Gastrocnemius medialis (tissue), 4 donors: ENCODE measurements around the gene GGACT. TPM values are rescaled to one million over a fixed set of nuclear protein-coding genes. Genes with fewer than 3 reads are reported as not detected.

Source experiments
- ATAC-seq, 2 donors: fragments of 150-250 bp; one replicate each; pipeline ENCODE4 v1.9.1; 2016
- DNase-seq, 2 donors: peaks; one replicate each; pipeline ENCODE4 v3.0.0-alpha.2; 2019
- H3K27ac ChIP-seq, 4 donors: fragments of 200-600 bp; sonication (generic); 1 replicate in 1 of 4; 2 replicates in 3 of 4; pipeline ENCODE4 v1.5.1; 2016 to 2018; ENCODE audit warnings: mild to moderate bottlenecking in 2 of 4, moderate library complexity in 1 of 4
- H3K27me3 ChIP-seq, 3 donors: fragments of 200-600 bp; sonication (generic) in 2 of 3; 1 replicate in 1 of 3; 2 replicates in 2 of 3; pipeline versions ENCODE4 v1.5.1 to v1.6.0; 2016 to 2019; ENCODE audit warnings: mild to moderate bottlenecking in 1 of 3, moderate library complexity in 1 of 3
- H3K36me3 ChIP-seq, 2 donors: fragments of 200-600 bp; sonication (generic) in 1 of 2; one replicate each; pipeline ENCODE4 v1.5.1; 2017 to 2018
- H3K4me1 ChIP-seq, 2 donors: fragments of 200-600 bp; sonication (generic) in 1 of 2; one replicate each; pipeline ENCODE4 v1.5.1; 2016 to 2017; ENCODE audit warnings: mild to moderate bottlenecking in 2 of 2
- H3K4me3 ChIP-seq, 4 donors: fragments of 200-600 bp; sonication (generic) in 3 of 4; 1 replicate in 1 of 4; 2 replicates in 3 of 4; pipeline ENCODE4 v1.5.1; 2016 to 2019; ENCODE audit warnings: mild to moderate bottlenecking in 2 of 4
- H3K9me3 ChIP-seq, 3 donors: fragments of 200-600 bp; sonication (generic) in 2 of 3; 1 replicate in 1 of 3; 2 replicates in 2 of 3; pipeline ENCODE4 v1.5.1; 2016 to 2019
- POLR2A ChIP-seq, 2 donors: fragments of 450-650 bp; IDR thresholded peaks; one replicate each; pipeline ENCODE4 v1.6.1; 2017; ENCODE audit warnings: antibody characterized with exemption in 2 of 2, mild to moderate bottlenecking in 2 of 2, moderate library complexity in 2 of 2
- in situ Hi-C, 4 donors: fragments of 200-750 bp; cut with MboI; loops; one replicate each; pipeline versions ENCODE4 v1.15.0 to v1.8.0; 2017; ENCODE audit warnings: low sequenced_read_pairs in 4 of 4
- intact Hi-C: fragments of 100-400 bp; cut with DNase I; formaldehyde crosslinking; loops from one replicate; pipeline ENCODE4 v1.15.1; 2023; ENCODE audit warnings: low total_unique reads
- total RNA-seq, 4 donors: library from RNA; depleted of rRNA; stranded (reverse); fragments of >200 nt; gene quantifications; one replicate each; pipeline versions ENCODE4 v1.1.0 to v1.2.3, GENCODE V29; 2016
- TF ChIP-seq, protein P1 (sequence below), 5 experiments: fragments of 450-650 bp in 3 of 5; fragments of 200-600 bp in 2 of 5; sonication (generic) in 2 of 5; IDR thresholded peaks in 4 of 5; conservative IDR thresholded peaks in 1 of 5; 1 replicate in 4 of 5; 2 replicates in 1 of 5; pipeline ENCODE4 v1.5.1; 2016 to 2019; ENCODE audit warnings: antibody characterized with exemption in 5 of 5, mild to moderate bottlenecking in 3 of 5, moderate library complexity in 3 of 5

GGACT gene
- total RNA-seq, 4 donors from 2014 or later: 0.56 to 1.5 (median 0.83) TPM

DNA sequence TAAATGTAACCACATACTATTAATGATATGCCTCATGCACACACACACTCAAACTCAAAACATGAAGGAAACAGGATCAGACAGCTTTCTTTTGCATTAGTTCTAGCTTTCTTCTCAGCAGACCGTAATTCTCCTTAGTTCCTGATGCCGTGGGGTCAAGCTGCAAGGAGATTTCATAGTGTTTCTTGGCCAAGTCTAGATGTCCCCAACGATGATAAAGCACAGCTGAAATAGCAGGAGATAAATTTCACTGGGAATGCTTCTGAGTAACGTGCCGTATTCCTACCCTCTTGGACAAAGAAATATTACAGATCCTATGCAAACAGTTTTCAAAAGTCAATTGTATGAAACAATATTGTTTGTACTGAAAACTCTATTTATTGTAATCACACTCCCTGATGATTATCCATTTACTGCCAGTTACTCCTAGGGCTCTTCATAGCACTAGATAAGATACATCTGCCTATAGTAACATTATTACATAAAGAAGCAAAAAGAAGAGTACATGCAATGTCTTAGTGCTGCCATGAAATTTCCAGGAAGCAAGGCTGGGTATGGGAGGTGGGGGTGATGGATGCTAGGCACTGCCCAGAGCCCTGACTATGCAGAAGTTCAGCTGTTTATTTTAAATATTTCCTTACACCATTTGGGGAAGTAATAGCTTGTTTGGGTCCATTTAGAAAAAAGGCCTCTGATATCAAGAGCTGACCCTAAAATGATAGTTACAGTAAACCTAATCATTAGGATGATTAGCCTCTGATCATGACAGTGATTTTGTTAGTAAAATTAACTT, 16.5 kb upstream of the GGACT start:
- Histone ChIP-seq H3K9me3 (no peaks in the 10 kb centered on the region), H3K4me1 (no peaks in the 10 kb centered on the region), H3K4me3 (no peak overlapping the region), H3K27me3 (no peaks in the 10 kb centered on the region), H3K27ac (no peak overlapping the region), H3K36me3 (peaks cover 0 to 3% of the 10 kb centered on the region in 2 donors)
- intact Hi-C loops: no loop called here
- TF ChIP-seq POLR2A (IDR thresholded peaks at IDR 0.05): no peak
- TF ChIP-seq, protein P1, sequence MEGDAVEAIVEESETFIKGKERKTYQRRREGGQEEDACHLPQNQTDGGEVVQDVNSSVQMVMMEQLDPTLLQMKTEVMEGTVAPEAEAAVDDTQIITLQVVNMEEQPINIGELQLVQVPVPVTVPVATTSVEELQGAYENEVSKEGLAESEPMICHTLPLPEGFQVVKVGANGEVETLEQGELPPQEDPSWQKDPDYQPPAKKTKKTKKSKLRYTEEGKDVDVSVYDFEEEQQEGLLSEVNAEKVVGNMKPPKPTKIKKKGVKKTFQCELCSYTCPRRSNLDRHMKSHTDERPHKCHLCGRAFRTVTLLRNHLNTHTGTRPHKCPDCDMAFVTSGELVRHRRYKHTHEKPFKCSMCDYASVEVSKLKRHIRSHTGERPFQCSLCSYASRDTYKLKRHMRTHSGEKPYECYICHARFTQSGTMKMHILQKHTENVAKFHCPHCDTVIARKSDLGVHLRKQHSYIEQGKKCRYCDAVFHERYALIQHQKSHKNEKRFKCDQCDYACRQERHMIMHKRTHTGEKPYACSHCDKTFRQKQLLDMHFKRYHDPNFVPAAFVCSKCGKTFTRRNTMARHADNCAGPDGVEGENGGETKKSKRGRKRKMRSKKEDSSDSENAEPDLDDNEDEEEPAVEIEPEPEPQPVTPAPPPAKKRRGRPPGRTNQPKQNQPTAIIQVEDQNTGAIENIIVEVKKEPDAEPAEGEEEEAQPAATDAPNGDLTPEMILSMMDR (IDR thresholded peaks at IDR 0.05 in 4 of 5, conservative IDR thresholded peaks at IDR 0.05 in 1 of 5): no peak
- in situ Hi-C loops: no loop called here
- no peak for ATAC-seq
- no peak for DNase-seq

DNA sequence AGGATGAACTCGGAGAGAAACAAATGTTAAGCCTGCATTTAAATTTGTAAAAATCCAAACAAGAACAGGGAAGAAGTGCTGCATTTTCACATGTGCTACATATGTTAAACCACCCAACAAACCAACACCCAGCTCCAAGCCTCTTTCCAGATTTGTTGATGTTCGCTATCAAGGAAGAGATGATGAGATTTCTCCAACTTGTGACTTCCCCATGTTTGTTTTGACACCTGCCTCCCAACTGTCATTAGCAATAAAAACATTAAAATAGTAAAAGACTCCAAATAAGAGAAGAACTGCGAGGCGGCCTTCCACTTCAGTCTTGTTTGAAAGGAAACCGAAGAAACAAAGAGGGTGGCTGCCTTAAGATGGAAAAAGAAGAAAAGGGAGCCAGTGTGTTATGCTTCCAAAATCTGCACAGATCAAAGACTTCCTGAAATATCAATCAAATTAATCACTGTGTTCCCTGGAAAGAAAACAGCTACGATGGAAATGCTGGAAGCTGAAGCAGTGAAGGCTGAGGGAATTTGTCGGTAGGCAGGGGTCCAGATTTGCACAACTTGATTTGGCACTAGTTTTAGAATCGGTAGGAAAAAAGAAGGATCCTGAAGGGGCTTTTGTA, 14.0 kb upstream of the GGACT start:
- ATAC-seq (no peak), DNase-seq (no peak)
- TF ChIP-seq, protein P1 (IDR thresholded peaks at IDR 0.05 in 4 of 5, conservative IDR thresholded peaks at IDR 0.05 in 1 of 5): no peak
- no peak for TF ChIP-seq POLR2A (IDR thresholded peaks at IDR 0.05)
- intact Hi-C loops: no loop called here
- Histone ChIP-seq H3K4me1 (no peaks in the 10 kb centered on the region), H3K27me3 (no peaks in the 10 kb centered on the region), H3K27ac (no peak overlapping the region), H3K4me3 (no peak overlapping the region), H3K36me3 (peaks cover 0 to 3% of the 10 kb centered on the region in 2 donors), H3K9me3 (no peaks in the 10 kb centered on the region)
- in situ Hi-C loops: no loop called here

DNA sequence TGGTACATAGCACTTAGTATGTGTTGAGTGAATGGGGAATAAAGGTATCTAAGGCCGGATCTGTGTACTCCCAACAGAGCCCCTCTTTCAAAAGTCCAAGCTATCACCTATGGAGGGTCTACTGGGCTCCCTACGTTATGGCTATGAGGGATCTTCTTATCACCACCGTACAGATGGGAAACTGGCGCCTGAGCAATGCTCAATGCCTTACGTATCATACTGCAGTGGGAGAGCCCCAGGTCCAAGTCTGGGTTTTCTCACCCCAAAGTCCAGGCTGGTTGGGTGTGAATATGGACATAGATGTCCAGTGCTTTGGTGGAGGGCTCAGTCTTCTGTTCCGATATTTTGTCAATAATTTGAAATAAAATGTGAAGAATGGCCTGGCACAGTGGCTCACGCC, 13.1 kb upstream of the GGACT start:
- Histone ChIP-seq H3K36me3 (no peaks in the 10 kb centered on the region), H3K27me3 (no peaks in the 10 kb centered on the region), H3K4me3 (no peak overlapping the region), H3K9me3 (no peaks in the 10 kb centered on the region), H3K4me1 (no peaks in the 10 kb centered on the region), H3K27ac (no peak overlapping the region)
- in situ Hi-C loops: no loop called here
- TF ChIP-seq, protein P1 (IDR thresholded peaks at IDR 0.05 in 4 of 5, conservative IDR thresholded peaks at IDR 0.05 in 1 of 5): no peak
- no peak for TF ChIP-seq POLR2A (IDR thresholded peaks at IDR 0.05)
- intact Hi-C loops: no loop called here
- ATAC-seq (no peak), DNase-seq (no peak)

DNA sequence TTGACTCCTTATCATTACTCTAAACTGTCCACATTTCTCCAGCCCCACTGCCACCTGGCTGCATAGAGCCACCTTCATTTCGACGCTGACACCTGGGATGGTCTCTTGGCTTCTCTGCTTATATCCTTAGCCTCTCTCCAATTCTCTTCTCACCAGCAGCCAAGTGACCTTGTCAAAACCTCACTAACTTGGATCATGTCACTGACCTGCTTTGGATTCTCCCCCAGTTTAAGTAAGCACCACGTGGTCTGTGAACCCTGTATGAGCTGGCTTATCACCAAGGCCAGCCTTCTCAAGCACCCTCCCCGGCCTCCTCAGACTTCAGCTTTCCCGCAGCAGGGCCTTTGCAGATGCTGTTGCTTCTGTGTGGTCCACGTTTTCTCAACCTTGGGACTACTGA, 12.3 kb upstream of the GGACT start:
- Histone ChIP-seq H3K27ac (no peak overlapping the region), H3K36me3 (no peaks in the 10 kb centered on the region), H3K9me3 (no peaks in the 10 kb centered on the region), H3K4me3 (no peak overlapping the region), H3K4me1 (no peaks in the 10 kb centered on the region), H3K27me3 (no peaks in the 10 kb centered on the region)
- TF ChIP-seq POLR2A (IDR thresholded peaks at IDR 0.05): no peak
- TF ChIP-seq, protein P1 (IDR thresholded peaks at IDR 0.05 in 4 of 5, conservative IDR thresholded peaks at IDR 0.05 in 1 of 5): no peak
- ATAC-seq (no peak), DNase-seq (no peak)
- in situ Hi-C loops: no loop called here
- intact Hi-C loops: no loop called here
